Occipital lobe (tissue), 2 donors: Measurements from ENCODE around the gene EPHA2. TPM values are rescaled to one million over a fixed set of nuclear protein-coding genes. Genes with fewer than 3 reads are reported as not detected.
A peak's percentile ranks its signal among the peaks of the same experiment; 100 is the strongest.

Experiments used
- DNase-seq: peaks from one replicate; lab custom pipeline; 2025; lab: John Stamatoyannopoulos, UW
- total RNA-seq: library from RNA; depleted of rRNA; stranded (reverse); fragments of >200 nt; gene quantifications from one replicate; pipeline ENCODE4 v1.2.3, GENCODE V29; 2014

The EPHA2 gene
- total RNA-seq, 1 donor from 2014 or later: 1.1 TPM

DNA sequence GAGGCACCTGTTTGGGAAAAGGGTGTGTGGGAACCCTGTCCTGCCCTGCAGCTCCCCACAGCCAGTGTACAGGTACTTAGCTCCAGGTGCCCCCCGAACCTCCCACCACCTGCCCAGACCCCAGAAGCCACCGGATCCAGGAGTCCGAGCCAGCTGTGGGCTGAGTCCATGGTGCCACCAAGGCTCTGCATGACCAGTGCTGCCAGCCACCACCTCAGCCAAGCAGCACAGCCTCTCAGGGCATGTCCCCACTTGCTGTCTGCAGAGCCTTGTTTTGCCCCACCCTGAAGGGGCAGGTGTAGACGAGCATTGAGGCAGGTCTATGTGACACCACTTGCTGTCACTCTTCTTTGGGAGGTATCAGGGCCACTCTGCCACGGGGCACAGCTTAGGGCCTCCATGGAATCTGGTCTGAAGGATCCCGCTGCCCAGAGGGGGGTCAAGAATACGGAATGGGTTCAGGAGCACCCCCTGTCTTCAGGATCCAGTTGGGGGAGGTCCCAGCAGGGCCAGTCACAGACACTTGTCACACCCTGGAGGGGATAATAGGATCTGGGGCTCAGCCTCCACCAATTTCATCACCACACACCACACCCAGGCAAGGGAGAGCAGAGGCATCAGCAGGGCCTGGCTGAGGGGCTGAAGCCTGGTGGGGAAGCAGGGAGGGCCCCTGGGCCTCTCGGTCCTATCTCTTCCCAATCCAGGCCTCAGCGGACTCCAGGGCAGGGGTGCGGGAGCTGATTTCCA is 28.9 kb upstream of the EPHA2 start:
- no peak for DNase-seq

DNA sequence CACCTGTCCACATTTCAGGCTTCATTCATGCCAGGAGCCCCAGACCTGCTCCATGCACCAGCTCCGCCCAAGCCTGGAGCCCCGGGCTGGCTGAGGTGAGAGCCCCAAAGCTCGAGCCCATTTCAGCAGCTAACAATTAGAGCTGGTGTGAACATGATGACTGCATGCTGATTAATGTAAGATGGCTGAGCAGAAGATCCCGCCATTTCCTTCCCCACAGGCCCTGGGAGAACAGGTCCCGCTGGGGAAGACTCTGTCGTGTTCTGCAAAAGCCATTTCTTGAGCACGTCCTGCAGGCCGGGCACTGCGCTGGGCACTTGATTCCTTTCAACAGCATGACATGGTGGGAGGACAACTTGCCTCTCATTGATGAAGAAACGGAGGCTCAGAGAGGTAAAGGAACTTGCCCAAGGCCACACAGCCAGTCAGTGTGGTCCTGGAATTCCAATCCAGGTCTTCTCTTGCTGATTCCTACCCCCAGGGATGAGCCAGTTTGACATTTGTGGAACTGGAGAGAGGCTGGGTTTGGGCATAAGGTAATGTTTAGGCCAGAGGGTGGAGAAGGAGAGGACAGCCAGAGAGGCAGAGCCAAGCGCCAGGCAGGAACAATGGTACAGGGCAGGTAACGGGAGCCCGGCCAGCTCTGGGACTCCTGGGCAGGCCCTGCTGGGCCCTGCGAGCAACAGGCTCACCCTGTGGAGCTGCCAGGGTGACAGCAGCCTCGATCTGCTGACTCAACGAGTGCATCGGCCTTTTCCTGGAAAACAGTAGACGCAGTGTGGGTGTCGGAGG is 28.1 kb upstream of the EPHA2 start:
- no peak for DNase-seq

DNA sequence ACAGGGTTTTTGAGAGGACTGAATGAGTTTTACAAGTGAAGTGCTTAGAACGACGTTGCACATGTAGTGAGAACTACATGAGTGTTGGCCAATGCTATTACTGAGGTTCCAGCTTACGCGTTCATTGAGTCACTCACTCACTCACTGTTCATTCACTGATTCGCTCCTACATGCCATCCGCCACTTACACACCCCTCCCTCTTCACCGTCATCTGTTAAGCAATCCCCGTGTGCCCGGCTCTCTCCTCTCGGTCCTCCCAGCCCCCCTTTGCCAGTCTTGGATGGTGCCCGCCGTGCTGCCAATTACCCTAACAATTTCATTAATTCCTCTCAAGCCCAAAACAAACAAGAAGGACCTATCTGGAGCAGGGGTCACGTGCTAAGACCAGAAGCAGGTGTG is 27.3 kb upstream of the EPHA2 start:
- no peak for DNase-seq

- DNase-seq: no peak
These were observed 26.2 kb upstream of the EPHA2 start for GRCh38 chr1:16181887-16182719.

GRCh38 chr1:16180291-16180824 is 24.5 kb upstream of the EPHA2 start:
- DNase-seq: no peak

GRCh38 chr1:16178596-16179497 is 23.0 kb upstream of the EPHA2 start:
- DNase-seq: no peak

- no peak for DNase-seq
These were observed 21.4 kb upstream of the EPHA2 start for GRCh38 chr1:16177306-16177705.

- DNase-seq: no peak
These were observed 20.8 kb upstream of the EPHA2 start for GRCh38 chr1:16176653-16177052.

DNA sequence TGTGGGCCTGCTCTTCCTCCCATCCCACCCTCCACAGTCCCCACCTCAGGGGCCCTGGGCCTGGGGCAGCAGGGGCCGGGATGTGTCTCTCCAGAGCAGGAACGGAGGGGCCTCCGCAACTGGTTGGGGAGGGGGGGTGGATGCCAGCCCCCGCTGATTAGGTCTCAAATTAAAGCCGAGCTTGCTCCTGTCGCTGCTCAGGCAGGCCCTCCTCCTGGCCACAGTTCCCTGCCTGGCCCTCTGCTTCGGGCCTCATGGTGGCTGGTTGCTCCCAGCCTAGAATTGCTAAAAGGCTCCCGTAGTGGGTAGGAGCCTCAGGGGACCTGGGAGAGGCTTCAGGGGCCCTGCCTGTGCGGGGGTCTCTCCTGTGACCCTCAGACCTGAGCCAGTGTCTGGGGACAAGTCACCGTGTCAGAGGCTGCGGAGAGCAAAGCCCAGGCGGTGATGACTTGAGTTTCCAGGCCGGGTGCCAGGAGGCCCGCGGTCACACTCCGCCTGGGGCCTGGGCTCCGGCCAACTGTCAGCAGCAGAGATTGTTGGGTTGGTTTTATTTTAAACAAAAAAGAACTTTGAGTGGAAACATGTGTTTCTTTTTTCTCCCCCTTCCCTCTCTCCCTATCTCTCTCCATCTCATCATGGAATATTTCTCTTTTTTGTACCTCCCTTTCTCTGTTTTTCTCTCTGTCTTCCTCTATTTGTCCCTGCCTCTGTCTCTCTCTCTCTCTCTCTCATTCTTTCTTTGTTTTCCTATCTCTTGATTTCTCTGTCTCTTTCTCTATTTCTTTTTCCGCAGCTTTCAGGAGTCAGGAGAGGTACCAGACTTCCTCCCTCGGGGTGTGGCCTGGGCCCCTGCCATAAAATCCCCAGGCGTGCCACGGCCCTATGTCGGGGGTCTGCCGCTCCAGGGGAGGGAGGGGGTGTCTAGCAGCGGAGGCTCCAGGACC is 20.0 kb upstream of the EPHA2 start:
- peak; percentile 38 for DNase-seq

DNA sequence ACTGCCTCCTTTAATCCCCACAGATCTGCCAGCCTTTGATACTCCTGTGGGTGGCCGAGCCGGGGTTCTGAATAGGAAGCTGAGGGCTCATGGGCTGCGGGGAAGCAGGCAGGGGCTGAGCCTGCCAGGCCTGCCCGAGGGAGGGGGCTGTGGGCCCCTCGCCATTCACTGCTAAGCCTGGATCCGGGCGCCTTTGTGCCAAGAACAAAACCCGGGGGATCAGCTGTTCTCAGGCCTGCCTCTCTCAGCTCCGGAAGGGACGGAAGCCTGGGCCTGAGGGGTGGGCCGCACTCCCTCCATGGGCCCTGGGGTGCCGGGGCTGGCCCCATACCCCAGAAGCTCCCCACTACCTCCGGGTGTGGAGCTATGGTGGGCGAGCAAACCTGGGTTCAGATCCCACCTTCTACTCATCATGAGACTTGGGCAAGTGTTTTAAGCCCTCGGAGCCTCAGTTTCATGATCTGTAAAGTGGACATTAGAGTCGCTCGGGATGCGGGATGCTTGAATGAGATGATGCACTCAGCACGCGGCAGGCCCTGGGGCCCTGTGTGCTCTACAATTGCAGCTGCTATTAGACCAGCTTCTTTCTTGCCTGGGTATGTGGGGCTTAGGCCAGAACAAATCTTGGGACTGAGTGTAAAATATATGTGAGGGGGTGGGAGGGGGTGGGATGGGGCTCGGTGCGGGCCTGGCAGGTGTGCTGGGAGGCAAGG is 19.2 kb upstream of the EPHA2 start:
- no peak for DNase-seq

DNA sequence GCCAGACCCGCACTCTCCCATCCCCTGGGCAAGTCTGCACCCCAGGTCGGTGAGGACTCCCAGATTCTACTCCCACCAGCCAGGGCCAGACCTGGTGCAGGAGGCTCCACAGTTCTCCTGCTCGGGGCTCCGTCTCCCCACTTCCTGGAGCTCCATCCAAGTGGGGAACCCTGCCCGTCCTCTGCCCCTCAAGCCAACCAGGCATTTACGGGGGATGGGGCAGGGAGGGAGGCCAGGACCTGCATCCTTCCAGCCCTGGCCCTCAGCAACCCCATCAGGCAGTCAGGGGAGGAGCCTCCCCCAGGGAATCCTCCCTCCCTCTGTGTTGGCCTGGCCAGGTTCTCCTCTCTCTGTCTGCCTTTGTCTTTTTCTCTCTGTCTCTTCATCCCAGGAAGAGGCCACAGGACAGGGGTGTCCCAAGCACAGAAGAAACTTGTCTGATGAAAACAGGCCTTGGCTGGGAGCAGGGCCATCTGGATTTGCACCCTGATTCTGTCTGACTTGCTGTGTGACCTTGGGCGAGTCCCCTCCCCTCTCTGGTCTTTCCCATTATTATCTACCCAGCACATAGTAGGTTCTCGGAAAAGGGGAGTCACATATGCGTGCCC is 18.5 kb upstream of the EPHA2 start:
- DNase-seq: no peak

DNA sequence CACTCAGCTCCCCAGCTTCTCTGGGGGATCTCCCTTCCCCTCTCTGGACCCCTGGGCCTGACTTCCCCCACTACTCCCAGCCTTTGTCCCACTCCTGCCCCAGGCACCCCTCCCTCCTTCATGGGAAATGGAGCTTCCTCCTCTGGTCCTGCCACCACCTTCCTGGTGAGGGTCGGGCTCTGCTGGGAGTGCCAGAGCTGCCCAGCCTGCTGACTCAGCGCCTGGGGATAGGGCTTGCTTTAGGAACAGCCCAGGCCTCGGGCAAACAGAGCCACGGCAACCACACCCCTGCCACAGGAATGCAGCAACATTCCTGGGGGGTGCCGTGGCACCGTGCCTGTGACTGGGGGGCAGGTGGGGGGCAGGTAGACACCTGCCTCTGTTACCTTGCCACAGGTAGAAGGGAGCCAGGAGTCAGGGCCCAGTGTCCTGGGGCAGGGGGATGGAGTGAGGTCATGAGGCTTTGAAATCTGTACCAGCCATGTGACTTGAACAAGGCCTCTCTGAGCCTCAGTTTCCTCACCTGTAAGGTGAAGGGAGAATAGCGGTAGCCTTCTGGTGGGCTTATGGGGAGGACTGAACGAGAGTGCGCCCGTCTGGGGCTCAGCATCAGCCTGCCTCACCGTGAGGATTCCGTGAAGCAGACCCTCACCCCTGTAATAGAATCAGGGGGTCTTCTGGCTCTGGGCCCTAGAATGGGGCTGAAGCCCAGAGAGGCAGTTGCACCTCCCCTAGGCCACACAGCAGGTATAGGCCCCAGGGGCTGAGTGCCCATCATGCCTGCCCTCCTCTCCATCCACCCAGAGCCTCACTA is 17.8 kb upstream of the EPHA2 start:
- no peak for DNase-seq

DNA sequence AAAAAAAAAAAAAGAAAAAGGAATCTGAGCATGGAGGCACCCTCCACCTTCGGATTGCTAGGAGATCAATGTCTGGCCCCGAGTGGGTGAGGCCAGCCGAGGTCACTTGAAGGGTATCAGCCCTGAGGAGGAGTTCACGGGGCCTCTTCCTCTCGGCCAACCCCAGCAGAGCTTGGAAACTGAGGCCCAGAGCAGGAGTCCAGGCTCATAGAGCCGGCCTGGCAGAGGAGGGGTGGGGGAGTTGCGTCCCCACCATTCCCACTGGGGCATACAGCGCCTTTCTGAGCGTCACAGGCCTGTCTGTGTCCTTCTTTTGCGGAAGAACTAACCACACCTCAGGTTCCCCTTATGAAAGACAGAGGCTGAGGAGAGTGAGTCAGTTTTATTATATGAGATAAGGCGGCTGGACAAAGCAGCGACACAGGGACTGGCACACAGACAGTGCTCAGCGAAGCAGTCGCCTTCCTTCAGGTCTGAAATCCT is 17.1 kb upstream of the EPHA2 start:
- no peak for DNase-seq

DNA sequence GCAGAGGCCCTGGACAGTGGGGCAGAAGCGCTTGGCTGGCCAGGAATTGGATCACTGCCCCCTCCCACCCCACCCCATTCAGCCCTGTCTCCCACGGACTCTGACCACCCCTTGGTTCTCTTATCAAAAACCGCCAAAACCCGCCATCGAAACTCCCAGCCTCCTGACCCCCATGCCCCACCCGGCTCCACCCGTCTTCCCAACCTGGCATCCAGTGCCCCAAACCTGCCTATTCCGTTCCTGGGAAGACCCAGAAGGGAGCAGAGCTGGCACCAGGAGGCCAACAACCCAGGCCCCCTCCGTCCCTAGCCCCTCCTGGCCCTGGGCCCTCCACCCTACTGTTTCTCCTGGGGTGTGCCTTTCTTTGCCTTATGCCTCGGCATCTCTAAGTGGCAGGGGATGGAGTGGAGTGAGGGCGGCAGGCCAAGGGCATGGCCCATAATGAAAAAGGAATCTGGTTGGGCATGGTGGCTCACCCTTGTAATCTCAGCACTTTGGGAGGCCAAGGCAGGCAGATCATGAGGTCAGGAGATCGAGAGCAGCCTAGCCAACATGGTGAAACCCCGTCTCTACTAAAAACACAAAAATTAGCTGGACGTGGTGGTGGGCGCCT is 16.5 kb upstream of the EPHA2 start:
- no peak for DNase-seq

DNA sequence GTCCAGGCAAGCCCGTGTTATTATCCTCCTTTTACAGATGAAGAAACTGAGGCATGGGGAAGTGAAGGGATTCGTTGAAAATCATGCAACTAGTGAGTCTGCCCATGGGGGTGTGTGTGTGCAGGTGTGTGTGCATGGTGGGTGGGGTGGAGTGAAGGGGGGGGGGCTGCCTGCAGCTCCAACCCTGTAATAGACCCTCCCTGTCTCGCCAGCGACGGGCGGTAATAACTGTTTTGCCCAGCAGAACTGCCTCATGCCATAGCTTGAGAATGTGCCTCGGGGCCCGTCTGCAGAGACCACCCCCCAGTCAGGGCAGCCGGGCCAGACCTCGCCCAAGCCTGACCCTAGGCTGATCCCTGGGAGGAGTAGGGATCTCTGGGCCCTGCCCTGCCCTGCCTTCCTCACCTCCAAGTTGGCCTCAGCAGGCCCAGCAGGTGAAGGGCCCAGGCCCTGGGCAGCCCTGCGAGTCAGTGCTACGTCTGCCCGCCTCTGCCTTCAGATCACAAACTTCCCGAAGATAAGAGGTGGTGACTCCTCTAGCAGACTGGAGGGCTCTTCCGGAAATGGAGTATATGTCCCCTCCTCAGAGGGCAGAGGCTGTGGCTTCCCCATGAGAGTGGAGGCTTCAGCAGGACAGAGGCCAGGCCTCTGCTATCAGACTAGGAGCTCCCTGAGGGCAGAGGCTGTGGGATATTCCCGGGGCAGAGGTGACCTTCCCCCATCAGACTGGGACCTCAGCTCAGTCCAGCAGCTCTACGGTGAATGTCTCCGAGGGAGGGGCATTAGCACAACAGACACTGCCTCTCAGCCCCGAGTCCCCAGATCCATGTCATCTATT is 15.7 kb upstream of the EPHA2 start:
- DNase-seq: no peak

GRCh38 chr1:16170283-16170673 is 14.4 kb upstream of the EPHA2 start:
- no peak for DNase-seq
